OCI-LY3 (cell line): Measurements from ENCODE around the gene CACNA1C.

Experiments used
- H2AFZ ChIP-seq: fragments of 200-600, 300-600 bp; shearing (Covaris generic); 2 replicates; pipeline ENCODE4 v1.6.0; 2014; ENCODE audit warnings: antibody characterized with exemption, low read depth, low read length
- H3K27ac ChIP-seq: fragments of 200-600, 300-600 bp; sonication (generic); 2 replicates; pipeline ENCODE4 v1.5.1; 2014; ENCODE audit warnings: mild to moderate bottlenecking, low read length, moderate library complexity, mixed read lengths
- H3K27me3 ChIP-seq: fragments of 200-600, 300-600 bp; sonication (generic); 2 replicates; pipeline ENCODE4 v1.6.1; 2014; ENCODE audit warnings: low read depth, low read length, mixed read lengths
- H3K36me3 ChIP-seq: fragments of 200-600, 300-600 bp; sonication (generic); replicated peaks from 2 replicates; pipeline ENCODE3; 2014; ENCODE audit warnings: low read depth, low read length, mixed read lengths
- H3K4me1 ChIP-seq: fragments of 300-600, 200-600 bp; sonication (generic); 2 replicates; pipeline ENCODE4 v1.6.1; 2014; ENCODE audit warnings: low read length, mixed read lengths
- H3K4me2 ChIP-seq: fragments of 200-600, 300-600 bp; sonication (generic); 2 replicates; pipeline ENCODE4 v1.6.1; 2014; ENCODE audit warnings: low read length, mixed read lengths
- H3K4me3 ChIP-seq: fragments of 300-600, 200-600 bp; sonication (generic); 2 replicates; pipeline ENCODE4 v1.5.1; 2014; ENCODE audit warnings: antibody characterized with exemption, mild to moderate bottlenecking, low read length, moderate library complexity
- H3K79me2 ChIP-seq: fragments of 300-600, 200-600 bp; shearing (Covaris generic); 2 replicates; pipeline ENCODE4 v1.6.1; 2014; ENCODE audit warnings: mild to moderate bottlenecking, low read length, mixed read lengths
- H3K9ac ChIP-seq: fragments of 300-600, 200-600 bp; shearing (Covaris generic); 2 replicates; pipeline ENCODE4 v1.6.0; 2014; ENCODE audit warnings: mild to moderate bottlenecking, low read length, moderate library complexity
- H3K9me3 ChIP-seq: fragments of 200-600, 300-600 bp; shearing (Covaris generic); 2 replicates; pipeline ENCODE4 v1.6.1; 2014; ENCODE audit warnings: low read length, mixed read lengths; ENCODE audit not compliant: insufficient read depth
- H4K20me1 ChIP-seq: fragments of 200-600, 300-600 bp; sonication (generic); 2 replicates; pipeline ENCODE4 v1.6.1; 2016; ENCODE audit warnings: low read length, mixed read lengths; ENCODE audit not compliant: insufficient read depth
- EZH2phosphoT487 ChIP-seq: fragments of 200-600 bp; shearing (Covaris generic); IDR thresholded peaks from 2 replicates; pipeline ENCODE4 v1.6.1; 2018; ENCODE audit warnings: antibody characterized with exemption, mixed run types, low read depth
- TF ChIP-seq, protein P1 (sequence below): fragments of 200-600, 300-600 bp; sonication (generic); IDR thresholded peaks from 2 replicates; pipeline ENCODE4 v1.5.1; 2014; ENCODE audit warnings: antibody characterized with exemption, low read length, low read depth

CACNA1C gene

DNA sequence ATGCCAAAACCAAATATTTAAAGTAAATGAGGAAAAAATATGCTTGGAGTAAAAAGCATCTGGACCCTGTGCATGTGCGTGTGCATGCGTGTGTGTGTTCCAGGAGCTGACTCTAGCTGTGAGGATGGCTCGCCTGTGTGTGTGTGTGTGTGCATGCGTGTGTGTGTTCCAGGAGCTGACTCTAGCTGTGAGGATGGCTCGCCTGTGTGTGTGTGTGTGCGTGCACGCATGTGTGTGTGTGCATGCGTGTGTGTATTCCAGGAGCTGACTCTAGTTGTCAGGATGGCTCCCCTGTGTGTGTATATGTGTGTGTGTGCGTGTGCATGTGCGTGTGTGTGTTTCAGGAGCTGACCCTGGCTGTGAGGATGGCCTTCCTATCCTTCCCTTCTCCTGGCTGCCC lies 357.7 kb downstream of the CACNA1C start:
- Histone ChIP-seq H2AFZ (no peak overlapping the region), H3K36me3 (no peaks in the 10 kb centered on the region), H3K79me2 (no peaks in the 10 kb centered on the region), H3K4me3 (no peak overlapping the region), H3K4me1 (no peaks in the 10 kb centered on the region), H3K4me2 (no peak overlapping the region), H3K27ac (no peak overlapping the region), H3K9me3 (no peaks in the 10 kb centered on the region), H4K20me1 (no peaks in the 10 kb centered on the region), H3K9ac (no peak overlapping the region), H3K27me3 (peaks cover 29% of the 10 kb centered on the region)
- TF ChIP-seq, protein P1, sequence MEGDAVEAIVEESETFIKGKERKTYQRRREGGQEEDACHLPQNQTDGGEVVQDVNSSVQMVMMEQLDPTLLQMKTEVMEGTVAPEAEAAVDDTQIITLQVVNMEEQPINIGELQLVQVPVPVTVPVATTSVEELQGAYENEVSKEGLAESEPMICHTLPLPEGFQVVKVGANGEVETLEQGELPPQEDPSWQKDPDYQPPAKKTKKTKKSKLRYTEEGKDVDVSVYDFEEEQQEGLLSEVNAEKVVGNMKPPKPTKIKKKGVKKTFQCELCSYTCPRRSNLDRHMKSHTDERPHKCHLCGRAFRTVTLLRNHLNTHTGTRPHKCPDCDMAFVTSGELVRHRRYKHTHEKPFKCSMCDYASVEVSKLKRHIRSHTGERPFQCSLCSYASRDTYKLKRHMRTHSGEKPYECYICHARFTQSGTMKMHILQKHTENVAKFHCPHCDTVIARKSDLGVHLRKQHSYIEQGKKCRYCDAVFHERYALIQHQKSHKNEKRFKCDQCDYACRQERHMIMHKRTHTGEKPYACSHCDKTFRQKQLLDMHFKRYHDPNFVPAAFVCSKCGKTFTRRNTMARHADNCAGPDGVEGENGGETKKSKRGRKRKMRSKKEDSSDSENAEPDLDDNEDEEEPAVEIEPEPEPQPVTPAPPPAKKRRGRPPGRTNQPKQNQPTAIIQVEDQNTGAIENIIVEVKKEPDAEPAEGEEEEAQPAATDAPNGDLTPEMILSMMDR = no peak
- no peak for TF ChIP-seq EZH2phosphoT487

DNA sequence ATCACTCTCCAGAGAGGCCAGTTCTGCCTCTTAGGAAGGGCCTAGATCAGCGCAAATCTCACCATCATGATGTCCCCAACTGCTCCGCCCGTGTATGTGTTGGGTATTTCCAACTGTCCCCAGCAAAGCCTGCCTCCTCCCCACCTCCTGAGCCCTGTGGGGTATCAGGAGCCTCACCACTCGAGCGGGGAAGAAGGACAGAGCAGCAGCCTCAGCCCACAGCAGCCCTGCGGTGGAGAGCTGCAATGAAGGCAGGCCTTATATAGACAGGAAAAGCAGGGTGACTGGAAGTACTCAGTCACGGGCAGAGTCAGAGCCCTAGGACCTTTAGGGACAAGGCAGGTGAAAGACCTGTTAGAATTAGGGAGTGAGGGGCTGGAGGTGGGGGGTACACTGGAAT lies 358.2 kb downstream of the CACNA1C start:
- Histone ChIP-seq H3K36me3 (no peaks in the 10 kb centered on the region), H3K4me3 (no peak overlapping the region), H3K9ac (no peak overlapping the region), H3K4me2 (no peak overlapping the region), H3K4me1 (no peaks in the 10 kb centered on the region), H3K27ac (no peak overlapping the region), H3K79me2 (no peaks in the 10 kb centered on the region), H2AFZ (no peak overlapping the region), H4K20me1 (no peaks in the 10 kb centered on the region), H3K9me3 (no peaks in the 10 kb centered on the region), H3K27me3 (peaks cover 24% of the 10 kb centered on the region)
- no peak for TF ChIP-seq EZH2phosphoT487
- TF ChIP-seq, protein P1 = no peak

DNA sequence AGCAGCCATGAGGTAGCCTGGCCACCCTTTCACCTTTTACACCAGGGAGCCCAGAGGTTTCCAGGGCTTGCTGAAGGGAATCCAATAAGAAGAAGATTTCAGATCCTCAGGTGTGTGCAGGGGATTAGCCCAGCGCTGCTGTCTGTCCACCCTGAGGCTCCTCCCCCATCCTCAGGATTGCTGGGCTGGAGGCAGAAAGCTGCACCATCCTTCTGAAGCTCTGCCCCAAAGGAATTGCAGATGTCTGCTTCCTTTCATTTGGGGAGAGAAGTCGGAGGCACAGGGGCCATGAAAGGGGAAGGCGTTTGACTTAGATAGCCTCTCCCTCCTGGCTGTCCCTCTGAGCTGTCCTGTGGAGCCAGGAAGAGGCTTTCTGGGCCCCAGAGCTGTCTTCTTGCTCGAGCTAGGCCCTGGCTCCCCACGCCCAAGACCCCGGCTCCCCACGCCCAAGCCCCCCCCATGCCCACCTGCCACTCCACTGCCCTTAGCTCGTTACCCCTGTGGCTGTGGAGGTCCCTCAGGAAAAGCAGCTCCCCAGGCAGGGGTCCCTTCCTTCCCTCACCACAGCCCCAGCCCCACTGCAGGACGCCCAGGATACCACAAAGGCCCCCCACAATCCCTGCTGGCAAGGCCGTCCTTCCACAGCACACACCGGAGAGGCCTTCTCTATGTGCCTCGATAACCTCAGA lies 359.0 kb downstream of the CACNA1C start:
- Histone ChIP-seq H3K79me2 (no peaks in the 10 kb centered on the region), H3K4me2 (no peak overlapping the region), H3K27me3 (peaks cover 16% of the 10 kb centered on the region; the same call in 1 of the 2 replicates), H3K4me3 (no peak overlapping the region), H3K27ac (no peak overlapping the region), H3K36me3 (no peaks in the 10 kb centered on the region), H3K9ac (no peak overlapping the region), H2AFZ (no peak overlapping the region), H3K9me3 (no peaks in the 10 kb centered on the region), H4K20me1 (no peaks in the 10 kb centered on the region), H3K4me1 (no peaks in the 10 kb centered on the region)
- no peak for TF ChIP-seq EZH2phosphoT487
- TF ChIP-seq, protein P1 = no peak

DNA sequence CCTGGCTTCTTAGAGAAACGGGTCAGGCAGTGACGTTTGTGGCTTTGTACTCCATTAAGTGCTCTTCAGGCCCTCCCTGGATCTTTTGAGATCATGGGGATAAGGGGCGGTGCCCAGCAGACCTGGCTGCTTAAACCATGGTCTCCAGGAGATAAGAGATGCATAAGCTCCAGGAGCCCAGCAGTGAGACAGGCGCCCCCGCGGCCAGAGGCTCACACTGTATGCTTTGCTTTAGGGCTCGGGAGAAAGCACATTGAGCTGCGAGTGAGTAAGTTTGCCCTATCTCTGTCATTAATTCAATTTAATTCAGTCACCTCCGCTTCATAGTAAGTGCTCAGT lies 359.5 kb downstream of the CACNA1C start:
- Histone ChIP-seq H4K20me1 (no peaks in the 10 kb centered on the region), H3K79me2 (no peaks in the 10 kb centered on the region), H3K27me3 (peaks cover 15% of the 10 kb centered on the region; the same call in 1 of the 2 replicates), H3K4me3 (no peak overlapping the region), H3K36me3 (no peaks in the 10 kb centered on the region), H3K4me1 (no peaks in the 10 kb centered on the region), H3K9ac (no peak overlapping the region), H3K9me3 (no peaks in the 10 kb centered on the region), H3K4me2 (no peak overlapping the region), H2AFZ (no peak overlapping the region), H3K27ac (no peak overlapping the region)
- no peak for TF ChIP-seq EZH2phosphoT487
- TF ChIP-seq, protein P1 = no peak
